HG02642 (cell line): ENCODE results near the gene DEF6.
"Not testable (repeated sequence)": the region's sequence is repeated elsewhere in the genome, so short reads cannot be mapped to it uniquely, and the experiment has no call there.

ENCODE experiments used
- ATAC-seq: cut with Tn5 transposase; IDR thresholded peaks from one replicate; pipeline ENCODE4 v1.9.1; 2021; ENCODE audit warnings: mild to moderate bottlenecking; ENCODE audit not compliant: unreplicated experiment, poor library complexity

DEF6 gene

GRCh38 chr6:35307138-35307537 is 9.5 kb downstream of the DEF6 start:
- ATAC-seq = not testable (repeated sequence)

GRCh38 chr6:35308543-35308942 is 10.9 kb downstream of the DEF6 start:
- not testable (repeated sequence) for ATAC-seq

- no peak for ATAC-seq
These were observed 12.1 kb downstream of the DEF6 start for GRCh38 chr6:35309611-35310264.

- ATAC-seq = no peak
These were observed 12.7 kb downstream of the DEF6 start for GRCh38 chr6:35310265-35310831.

- ATAC-seq = no peak
These were observed 13.9 kb downstream of the DEF6 start for GRCh38 chr6:35311390-35312075.

GRCh38 chr6:35312076-35312800 is 14.6 kb downstream of the DEF6 start:
- ATAC-seq = no peak

GRCh38 chr6:35312807-35313206 is 15.2 kb downstream of the DEF6 start:
- no peak for ATAC-seq

- no peak for ATAC-seq
These were observed 20.0 kb downstream of the DEF6 start for GRCh38 chr6:35317483-35318195.

- ATAC-seq = no peak
These were observed 20.9 kb downstream of the DEF6 start for GRCh38 chr6:35318196-35319171.

GRCh38 chr6:35319346-35320030 is 21.9 kb downstream of the DEF6 start:
- no peak for ATAC-seq

- no peak for ATAC-seq
These were observed 22.4 kb downstream of the DEF6 start for GRCh38 chr6:35320031-35320410.

GRCh38 chr6:35321091-35321490 is 23.5 kb downstream of the DEF6 start:
- ATAC-seq = no peak

GRCh38 chr6:35327349-35328027 is 29.9 kb downstream of the DEF6 start:
- ATAC-seq = peak; percentile 57

GRCh38 chr6:35328108-35328723 is 30.6 kb downstream of the DEF6 start:
- ATAC-seq = no peak

- not testable (repeated sequence) for ATAC-seq
These were observed 31.3 kb downstream of the DEF6 start for GRCh38 chr6:35328965-35329364.

- ATAC-seq = no peak
These were observed 33.0 kb downstream of the DEF6 start for GRCh38 chr6:35330541-35331119.

- ATAC-seq = not testable (repeated sequence)
These were observed 34.7 kb downstream of the DEF6 start for GRCh38 chr6:35332074-35332887.
